ENCODE data around the gene PGBD5. TPM values are rescaled to one million over a fixed set of nuclear protein-coding genes. Genes with fewer than 3 reads are reported as not detected.

Gene PGBD5
- total RNA-seq, 1 experiment from 2014 or later: 1.3 TPM

- no peaks in the 10 kb centered on the region for H3K9me3 ChIP-seq (replicated peaks)
- no peaks in the 10 kb centered on the region for H3K36me3 ChIP-seq
- H3K4me1 ChIP-seq (replicated peaks): no peaks in the 10 kb centered on the region
- no peak overlapping the region for H3K27ac ChIP-seq
- H3K27me3 ChIP-seq (replicated peaks): no peaks in the 10 kb centered on the region
- no peak for DNase-seq (ENCODE audit: low read depth in 1 of 2, low spot score in 2 of 2)
- no peak overlapping the region for H3K4me3 ChIP-seq
Measured at GRCh38 chr1:230292689-230293389, 133.3 kb downstream of the PGBD5 start.

GRCh38 chr1:230291731-230292620 lies 134.2 kb downstream of the PGBD5 start:
- no peaks in the 10 kb centered on the region for H3K4me1 ChIP-seq (replicated peaks)

GRCh38 chr1:230289350-230289644 lies 136.8 kb downstream of the PGBD5 start:
- no peak overlapping the region for H3K27ac ChIP-seq
- H3K36me3 ChIP-seq: no peaks in the 10 kb centered on the region

More at GRCh38 chr1:230291731-230292620, 134.2 kb downstream of the PGBD5 start:
- Histone ChIP-seq H3K9me3 (replicated peaks) (no peaks in the 10 kb centered on the region), H3K27ac (no peak overlapping the region), H3K27me3 (replicated peaks) (no peaks in the 10 kb centered on the region), H3K4me3 (no peak overlapping the region), H3K36me3 (no peaks in the 10 kb centered on the region)
- no peak for DNase-seq (ENCODE audit: low read depth in 1 of 2, low spot score in 2 of 2)

GRCh38 chr1:230288641-230289349 lies 137.3 kb downstream of the PGBD5 start:
- Histone ChIP-seq H3K9me3 (replicated peaks) (no peaks in the 10 kb centered on the region), H3K36me3 (no peaks in the 10 kb centered on the region), H3K4me1 (replicated peaks) (no peaks in the 10 kb centered on the region), H3K4me3 (no peak overlapping the region), H3K27me3 (replicated peaks) (no peaks in the 10 kb centered on the region), H3K27ac (no peak overlapping the region)
- no peak for DNase-seq (ENCODE audit: low read depth in 1 of 2, low spot score in 2 of 2)

More at GRCh38 chr1:230289350-230289644, 136.8 kb downstream of the PGBD5 start:
- Histone ChIP-seq H3K9me3 (replicated peaks) (no peaks in the 10 kb centered on the region), H3K27me3 (replicated peaks) (no peaks in the 10 kb centered on the region), H3K4me3 (no peak overlapping the region), H3K4me1 (replicated peaks) (no peaks in the 10 kb centered on the region)
- no peak for DNase-seq (ENCODE audit: low read depth in 1 of 2, low spot score in 2 of 2)

GRCh38 chr1:230287674-230288315 lies 138.3 kb downstream of the PGBD5 start:
- H3K36me3 ChIP-seq: no peaks in the 10 kb centered on the region
- H3K4me1 ChIP-seq (replicated peaks): no peaks in the 10 kb centered on the region
- no peak for DNase-seq (ENCODE audit: low read depth in 1 of 2, low spot score in 2 of 2)
- no peaks in the 10 kb centered on the region for H3K9me3 ChIP-seq (replicated peaks)
- H3K4me3 ChIP-seq: no peak overlapping the region
- no peaks in the 10 kb centered on the region for H3K27me3 ChIP-seq (replicated peaks)
- no peak overlapping the region for H3K27ac ChIP-seq

- no peaks in the 10 kb centered on the region for H3K27me3 ChIP-seq (replicated peaks)
- H3K4me1 ChIP-seq (replicated peaks): no peaks in the 10 kb centered on the region
- DNase-seq (ENCODE audit: low read depth in 1 of 2, low spot score in 2 of 2): no peak
- H3K4me3 ChIP-seq: no peak overlapping the region
- no peaks in the 10 kb centered on the region for H3K36me3 ChIP-seq
- H3K27ac ChIP-seq: no peak overlapping the region
- H3K9me3 ChIP-seq (replicated peaks): no peaks in the 10 kb centered on the region
Measured at GRCh38 chr1:230286890-230287269, 139.3 kb downstream of the PGBD5 start.

- no peaks in the 10 kb centered on the region; the same call in 1 of the 2 replicates for H3K36me3 ChIP-seq
- no peaks in the 10 kb centered on the region for H3K9me3 ChIP-seq (replicated peaks)
- DNase-seq (ENCODE audit: low read depth in 1 of 2, low spot score in 2 of 2): no peak
- H3K27me3 ChIP-seq (replicated peaks): no peaks in the 10 kb centered on the region
- H3K4me1 ChIP-seq (replicated peaks): no peaks in the 10 kb centered on the region
- no peak overlapping the region for H3K27ac ChIP-seq
- no peak overlapping the region for H3K4me3 ChIP-seq
Measured at GRCh38 chr1:230286166-230286889, 139.8 kb downstream of the PGBD5 start.

GRCh38 chr1:230285351-230285750 lies 140.8 kb downstream of the PGBD5 start:
- Histone ChIP-seq H3K27ac (no peak overlapping the region), H3K4me3 (no peak overlapping the region), H3K4me1 (replicated peaks) (no peaks in the 10 kb centered on the region), H3K27me3 (replicated peaks) (no peaks in the 10 kb centered on the region), H3K9me3 (replicated peaks) (no peaks in the 10 kb centered on the region), H3K36me3 (peaks cover 3% of the 10 kb centered on the region)
- DNase-seq (ENCODE audit: low read depth in 1 of 2, low spot score in 2 of 2): no peak

- Histone ChIP-seq H3K4me3 (no peak overlapping the region), H3K27ac (no peak overlapping the region), H3K36me3 (peaks cover 7% of the 10 kb centered on the region), H3K27me3 (replicated peaks) (no peaks in the 10 kb centered on the region), H3K9me3 (replicated peaks) (no peaks in the 10 kb centered on the region), H3K4me1 (replicated peaks) (no peaks in the 10 kb centered on the region)
- DNase-seq (ENCODE audit: low read depth in 1 of 2, low spot score in 2 of 2): no peak
Measured at GRCh38 chr1:230284891-230285290, 141.2 kb downstream of the PGBD5 start.

GRCh38 chr1:230283678-230284077 lies 142.5 kb downstream of the PGBD5 start:
- Histone ChIP-seq H3K27me3 (replicated peaks) (no peaks in the 10 kb centered on the region), H3K27ac (no peak overlapping the region), H3K4me1 (replicated peaks) (no peaks in the 10 kb centered on the region), H3K9me3 (replicated peaks) (no peaks in the 10 kb centered on the region), H3K4me3 (no peak overlapping the region), H3K36me3 (peaks cover 12% of the 10 kb centered on the region)
- no peak for DNase-seq (ENCODE audit: low read depth in 1 of 2, low spot score in 2 of 2)

GRCh38 chr1:230282157-230282556 lies 144.0 kb downstream of the PGBD5 start:
- no peak overlapping the region for H3K4me3 ChIP-seq
- H3K27me3 ChIP-seq (replicated peaks): no peaks in the 10 kb centered on the region
- peaks cover 18% of the 10 kb centered on the region for H3K36me3 ChIP-seq
- DNase-seq (ENCODE audit: low read depth in 1 of 2, low spot score in 2 of 2): no peak
- H3K9me3 ChIP-seq (replicated peaks): no peaks in the 10 kb centered on the region
- no peak overlapping the region for H3K27ac ChIP-seq
- H3K4me1 ChIP-seq (replicated peaks): no peaks in the 10 kb centered on the region

GRCh38 chr1:230281556-230281955 lies 144.6 kb downstream of the PGBD5 start:
- no peak for DNase-seq (ENCODE audit: low read depth in 1 of 2, low spot score in 2 of 2)
- Histone ChIP-seq H3K9me3 (replicated peaks) (no peaks in the 10 kb centered on the region), H3K4me1 (replicated peaks) (no peaks in the 10 kb centered on the region), H3K27ac (no peak overlapping the region), H3K4me3 (no peak overlapping the region), H3K27me3 (replicated peaks) (no peaks in the 10 kb centered on the region), H3K36me3 (peaks cover 18% of the 10 kb centered on the region)

- Histone ChIP-seq H3K4me3 (no peak overlapping the region), H3K36me3 (peaks cover 24% of the 10 kb centered on the region), H3K9me3 (replicated peaks) (no peaks in the 10 kb centered on the region), H3K27ac (no peak overlapping the region), H3K4me1 (replicated peaks) (no peaks in the 10 kb centered on the region), H3K27me3 (replicated peaks) (no peaks in the 10 kb centered on the region)
- DNase-seq (ENCODE audit: low read depth in 1 of 2, low spot score in 2 of 2): no peak
Measured at GRCh38 chr1:230280906-230281413, 145.2 kb downstream of the PGBD5 start.

Measured in SJSA1 (cell line).